ENCODE measurements around the gene KIF1A. TPM values are rescaled to one million over a fixed set of nuclear protein-coding genes. Genes with fewer than 3 reads are reported as not detected.
A peak's percentile ranks its signal among the peaks of the same experiment; 100 is the strongest.

Gene KIF1A
- total and polyA plus RNA-seq, 8 donors: 32.4 to 76.0 (median 62.1) TPM

DNA sequence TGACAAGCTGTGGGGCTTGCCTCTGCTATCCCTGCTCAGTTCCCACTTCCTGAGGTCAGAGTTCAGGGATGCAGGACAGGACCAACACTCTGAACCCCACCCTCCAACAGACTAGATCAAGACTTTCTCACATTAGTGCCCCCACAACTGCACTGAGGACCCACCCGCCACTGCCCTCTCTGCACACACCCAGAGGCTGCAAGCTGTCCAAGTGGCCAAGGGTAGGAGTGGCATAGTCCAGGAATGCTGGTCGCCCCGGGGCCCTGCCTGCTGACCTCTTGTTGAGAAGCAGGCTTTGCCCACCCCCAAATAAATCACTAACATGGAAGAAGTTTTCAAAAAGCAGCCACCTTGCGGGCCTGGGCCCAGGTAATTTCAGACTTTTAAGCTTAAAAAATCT is 5.5 kb upstream of the KIF1A start:
- no peak overlapping the region for H3K27ac ChIP-seq
- WGBS, 2 donors: 72 to 85% methylated on average over 4 of the region's 4 CpGs
- H3K9me3 ChIP-seq: no peaks in the 10 kb centered on the region
- H3K36me3 ChIP-seq: no peaks in the 10 kb centered on the region
- DNase-seq (no peak), ATAC-seq (no peak), FAIRE-seq (no peak)
- H3K4me3 ChIP-seq: no peak overlapping the region
- intact Hi-C loops (cut with DNase I): no loop called here
- peaks cover 0 to 4% (median 0%) of the 10 kb centered on the region in 3 donors for H3K4me1 ChIP-seq
- TF ChIP-seq, protein P1, sequence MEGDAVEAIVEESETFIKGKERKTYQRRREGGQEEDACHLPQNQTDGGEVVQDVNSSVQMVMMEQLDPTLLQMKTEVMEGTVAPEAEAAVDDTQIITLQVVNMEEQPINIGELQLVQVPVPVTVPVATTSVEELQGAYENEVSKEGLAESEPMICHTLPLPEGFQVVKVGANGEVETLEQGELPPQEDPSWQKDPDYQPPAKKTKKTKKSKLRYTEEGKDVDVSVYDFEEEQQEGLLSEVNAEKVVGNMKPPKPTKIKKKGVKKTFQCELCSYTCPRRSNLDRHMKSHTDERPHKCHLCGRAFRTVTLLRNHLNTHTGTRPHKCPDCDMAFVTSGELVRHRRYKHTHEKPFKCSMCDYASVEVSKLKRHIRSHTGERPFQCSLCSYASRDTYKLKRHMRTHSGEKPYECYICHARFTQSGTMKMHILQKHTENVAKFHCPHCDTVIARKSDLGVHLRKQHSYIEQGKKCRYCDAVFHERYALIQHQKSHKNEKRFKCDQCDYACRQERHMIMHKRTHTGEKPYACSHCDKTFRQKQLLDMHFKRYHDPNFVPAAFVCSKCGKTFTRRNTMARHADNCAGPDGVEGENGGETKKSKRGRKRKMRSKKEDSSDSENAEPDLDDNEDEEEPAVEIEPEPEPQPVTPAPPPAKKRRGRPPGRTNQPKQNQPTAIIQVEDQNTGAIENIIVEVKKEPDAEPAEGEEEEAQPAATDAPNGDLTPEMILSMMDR (IDR thresholded peaks at IDR 0.05): no peak
- peaks cover 0 to 20% (median 4%) of the 10 kb centered on the region in 4 donors for H3K27me3 ChIP-seq

DNA sequence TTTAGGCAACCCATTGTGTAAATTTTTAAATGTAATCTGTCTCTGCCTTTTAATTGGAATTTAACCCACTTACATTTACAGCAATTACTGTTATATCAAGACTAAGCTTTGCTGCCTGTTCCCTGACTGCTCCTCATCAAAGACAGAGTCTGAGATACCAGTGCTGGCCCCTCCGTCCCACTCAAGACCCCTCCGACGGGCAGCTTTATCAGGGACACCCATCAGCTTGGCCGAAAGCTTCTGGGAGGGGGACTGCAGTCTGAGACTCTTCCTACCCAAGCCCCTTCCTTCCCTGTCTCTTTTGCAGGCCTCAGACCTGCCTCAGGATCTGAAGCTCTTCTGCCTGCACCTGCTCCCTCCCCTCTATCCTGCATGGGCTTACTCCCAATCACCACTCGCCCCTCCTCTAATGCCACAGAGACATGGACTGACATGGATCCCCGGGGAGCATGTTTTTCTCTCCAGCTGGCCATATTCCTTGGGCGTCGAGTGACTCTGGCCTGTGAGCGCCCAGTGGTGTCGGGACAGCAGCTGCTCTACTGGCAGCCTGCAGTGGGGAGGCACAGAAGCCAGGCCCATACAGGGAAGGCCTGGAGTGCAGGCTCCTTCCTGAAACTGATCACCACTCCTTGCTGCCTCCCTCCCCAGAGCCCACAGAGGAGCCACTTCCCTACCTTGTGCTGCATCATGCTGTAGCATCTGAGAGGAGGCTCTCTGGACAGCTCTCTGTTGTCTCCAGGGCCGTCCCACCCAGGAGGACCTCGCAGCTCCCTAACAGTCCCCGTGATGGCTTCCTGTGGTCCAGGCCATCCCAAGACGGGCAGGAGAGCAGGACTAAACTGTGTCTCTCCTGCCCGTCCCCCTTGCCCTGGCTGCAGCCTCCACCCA is 3.7 kb upstream of the KIF1A start:
- Histone ChIP-seq H3K36me3 (no peaks in the 10 kb centered on the region), H3K4me1 (peaks cover 0 to 4% (median 0%) of the 10 kb centered on the region in 3 donors), H3K4me3 (no peak overlapping the region), H3K27ac (no peak overlapping the region), H3K27me3 (peaks cover 0 to 12% (median 4%) of the 10 kb centered on the region in 4 donors), H3K9me3 (no peaks in the 10 kb centered on the region)
- 86 to 88% methylated on average over 15 of the region's 15 CpGs for WGBS, 2 donors
- no peak for FAIRE-seq
- DNase-seq: no peak
- TF ChIP-seq, protein P1 (IDR thresholded peaks at IDR 0.05): no peak
- no peak for ATAC-seq
- intact Hi-C loops (cut with DNase I): no loop called here

DNA sequence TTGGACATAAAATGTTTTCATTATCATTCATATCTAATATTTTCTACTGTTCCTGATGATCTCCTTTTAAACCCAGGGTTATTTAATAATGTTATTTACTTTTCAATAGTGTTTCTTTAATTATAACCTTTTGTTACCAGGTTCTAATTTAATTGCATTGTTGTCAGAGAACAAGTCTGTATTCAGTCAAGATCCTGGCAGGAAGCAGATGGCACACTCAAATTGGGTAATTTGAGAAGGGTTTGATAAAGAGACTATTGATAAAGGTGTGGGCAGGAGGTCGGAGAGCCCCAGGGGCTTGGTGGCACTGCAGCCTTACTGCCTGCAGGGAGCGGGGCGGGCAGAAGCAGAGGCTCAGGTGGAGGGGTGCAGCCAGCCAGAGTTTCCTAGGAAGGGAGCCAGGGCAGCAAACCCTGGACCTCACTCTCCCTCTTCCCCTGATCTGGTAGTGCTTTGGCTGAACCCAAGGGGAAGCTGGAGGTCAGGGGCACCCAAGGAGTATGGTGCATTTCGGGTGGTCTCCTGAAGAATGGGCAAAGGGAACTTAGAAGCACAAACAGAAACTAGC is 2.3 kb upstream of the KIF1A start:
- 76 to 90% methylated on average over 4 of the region's 4 CpGs for WGBS, 2 donors
- intact Hi-C loops (cut with DNase I): no loop called here
- Histone ChIP-seq H3K36me3 (no peaks in the 10 kb centered on the region), H3K4me1 (peaks cover 0 to 4% (median 0%) of the 10 kb centered on the region in 3 donors), H3K27me3 (peaks cover 0 to 5% (median 2%) of the 10 kb centered on the region in 4 donors), H3K9me3 (no peaks in the 10 kb centered on the region), H3K4me3 (no peak overlapping the region), H3K27ac (no peak overlapping the region)
- TF ChIP-seq, protein P1 (IDR thresholded peaks at IDR 0.05): no peak
- no peak for FAIRE-seq
- ATAC-seq: no peak
- DNase-seq: no peak

DNA sequence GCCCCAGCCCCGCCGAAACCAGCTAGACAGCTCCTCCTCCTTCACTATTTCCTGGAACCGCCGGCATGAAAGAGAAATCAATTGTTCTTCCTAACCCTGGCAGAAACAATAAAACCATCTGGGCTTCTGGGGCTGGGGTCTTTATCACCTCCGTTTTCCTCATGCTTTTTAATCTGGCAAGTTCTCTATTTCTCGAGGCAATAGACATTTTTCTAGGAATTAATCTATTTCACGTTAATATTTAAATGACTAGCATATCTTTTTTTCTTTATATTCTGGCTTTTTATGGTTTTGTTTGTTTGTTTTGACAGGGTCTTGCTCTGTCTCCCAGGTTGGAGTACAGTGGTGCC is 1.4 kb upstream of the KIF1A start:
- ATAC-seq (no peak), DNase-seq (no peak), FAIRE-seq (no peak)
- intact Hi-C loops (cut with DNase I): no loop called here
- H3K4me1 ChIP-seq: peaks cover 0 to 4% (median 0%) of the 10 kb centered on the region in 3 donors
- TF ChIP-seq, protein P1 (IDR thresholded peaks at IDR 0.05): no peak
- no peaks in the 10 kb centered on the region for H3K9me3 ChIP-seq
- no peak overlapping the region for H3K27ac ChIP-seq
- H3K27me3 ChIP-seq: peaks cover 0 to 5% (median 1%) of the 10 kb centered on the region in 4 donors
- WGBS, 2 donors: 35 to 36% methylated on average over 7 of the region's 7 CpGs
- peak overlapping the region in 1 of 4 donors; percentile 67 for H3K4me3 ChIP-seq
- H3K36me3 ChIP-seq: no peaks in the 10 kb centered on the region
